Adrenal gland (tissue), 12 donors: Measurements from ENCODE around the gene CREG2. TPM values are rescaled to one million over a fixed set of nuclear protein-coding genes. Genes with fewer than 3 reads are reported as not detected.

ENCODE experiments used
- DNase-seq, 7 donors: peaks; one replicate each; pipeline ENCODE4 v3.0.0-alpha.2; 2019 to 2020
- H3K27ac ChIP-seq, 5 donors: fragments of 200-600 bp; sonication (generic) in 4 of 5; 1 replicate in 3 of 5; 2 replicates in 2 of 5; pipeline versions ENCODE4 v1.5.1 to v1.8.0; 2016 to 2020; ENCODE audit warnings: mild to moderate bottlenecking in 1 of 5
- H3K27me3 ChIP-seq: fragments of 200-600 bp; 2 replicates; pipeline ENCODE4 v1.8.0; 2021
- H3K36me3 ChIP-seq, 2 donors: fragments of 200-600 bp; replicated peaks in 1 of 2; 1 replicate in 1 of 2; 2 replicates in 1 of 2; pipeline versions ENCODE4 v1.5.1 to v1.8.0; 2018 to 2022
- H3K4me1 ChIP-seq, 2 donors: fragments of 200-600 bp; replicated peaks in 1 of 2; 1 replicate in 1 of 2; 2 replicates in 1 of 2; pipeline versions ENCODE4 v1.5.1 to v1.8.0; 2018 to 2021
- H3K4me3 ChIP-seq, 4 donors: fragments of 200-600 bp; sonication (generic) in 3 of 4; one replicate each; pipeline ENCODE4 v1.5.1; 2016 to 2018
- H3K9me3 ChIP-seq, 3 donors: fragments of 200-600 bp; sonication (generic) in 1 of 3; replicated peaks in 1 of 3; 1 replicate in 2 of 3; 2 replicates in 1 of 3; pipeline versions ENCODE4 v1.5.1 to v1.8.0; 2016 to 2021
- POLR2A ChIP-seq, 2 donors: fragments of 450-650 bp; IDR thresholded peaks; one replicate each; pipeline ENCODE4 v1.6.1; 2017; ENCODE audit warnings: antibody characterized with exemption in 2 of 2, mild to moderate bottlenecking in 2 of 2, moderate library complexity in 1 of 2
- WGBS, 4 donors: extraction: QIAGEN DNeasy Blood & Tissue Kit in 2 of 4; methylation state at CpG; one replicate each; pipeline versions ENCODE4 v1.1.5 to v1.1.7; 2013 to 2017; 5-methylcytosine and 5-hydroxymethylcytosine counted together
- intact Hi-C, 2 donors: fragments of 100-400 bp; cut with DNase I; formaldehyde crosslinking; loops; one replicate each; pipeline versions ENCODE4 v1.14.1 to v1.15.0; 2022 to 2023
- polyA plus RNA-seq, 3 donors: library from polyadenylated mRNA; stranded (reverse); fragments of 200-250 nt in 2 of 3; fragments of 350-450 nt in 1 of 3; fragmentation: Illumina TruSeq in 1 of 3; extraction: RNeasy Lipid Tissue Mini Kit (QIAGEN cat#74804) in 1 of 3; gene quantifications; one replicate each; pipeline ENCODE4 v1.2.3, GENCODE V29; 2013 to 2014
- total RNA-seq, 9 donors: library from RNA; depleted of rRNA in 4 of 9; stranded (reverse); fragments of >200 nt in 4 of 9; fragments of 120-200 nt in 1 of 9; fragmentation: NEBNext Ultra II Directional in 1 of 9; extraction: Animal tissue kit (Norgen Biotek cat#: 25700) in 1 of 9; gene quantifications; one replicate each; pipeline versions ENCODE4 v1.1.0 to v1.2.4, GENCODE V29; 2013 to 2023
- TF ChIP-seq, protein P1 (sequence below), 6 experiments: fragments of 450-650 bp in 4 of 6; fragments of 200-600 bp in 2 of 6; sonication (generic) in 1 of 6; IDR thresholded peaks; 1 replicate in 5 of 6; 2 replicates in 1 of 6; pipeline versions ENCODE4 v1.5.1 to v1.8.0; 2016 to 2021; ENCODE audit warnings: antibody characterized with exemption in 6 of 6, mild to moderate bottlenecking in 2 of 6, moderate library complexity in 1 of 6
- donor health status: healthy with polysubstance abuse.
- donor health status: Bipolar disorder and iron deficiency.
- donor health status: DM: yes; HTN: yes; CAD: no.
- donor health status: DM: no; HTN: no; CAD: no.
- donor health status: DM: no; HTN: no; CAD: no.
- donor health status: DM: yes; HTN: yes; CAD: no.

Gene CREG2
- total and polyA plus RNA-seq, 12 donors, result 0.02 to 0.55 (median 0.26) TPM; not detected in 8

DNA sequence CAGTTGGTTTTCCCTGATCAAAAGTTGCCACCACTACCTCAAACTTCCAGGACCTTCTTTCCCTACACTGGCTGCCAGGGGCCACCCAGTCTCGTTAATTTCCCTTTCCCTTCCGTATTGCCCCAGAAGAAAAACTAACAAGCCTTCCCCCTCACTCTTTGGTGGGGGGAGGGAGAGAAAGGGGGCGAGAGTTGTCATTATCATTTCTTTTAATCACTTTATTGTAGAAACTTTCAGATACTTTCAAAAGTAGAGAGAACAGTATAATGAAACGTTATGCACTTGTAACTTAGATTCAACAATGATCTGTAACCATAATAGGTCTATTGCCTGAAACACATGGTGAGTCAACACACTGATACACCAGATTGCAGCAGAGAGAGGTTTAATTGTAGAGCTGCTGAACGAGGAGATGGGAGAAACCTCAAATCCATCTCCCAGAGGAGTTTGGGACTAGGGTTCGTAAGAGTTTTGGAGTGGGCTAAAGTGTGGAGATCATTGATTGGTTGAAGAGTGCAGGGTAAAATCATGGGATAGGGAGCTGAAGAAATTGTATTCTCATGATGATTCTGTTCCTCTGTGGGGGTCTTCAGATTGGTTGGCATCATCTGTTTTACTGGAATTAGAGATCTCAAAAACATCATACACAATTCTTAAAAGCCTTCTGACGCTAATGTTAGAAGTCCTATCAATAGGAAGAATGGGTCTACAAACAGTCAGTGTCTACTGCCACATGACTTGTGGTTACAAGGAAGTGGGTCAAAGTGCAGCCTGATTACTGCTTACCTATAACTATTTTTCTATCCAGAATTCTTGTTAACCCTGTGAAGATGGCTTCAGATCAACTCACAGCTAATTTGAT is 76.2 kb downstream of the CREG2 start:
- Histone ChIP-seq H3K9me3 (no peaks in the 10 kb centered on the region), H3K27me3 (no peaks in the 10 kb centered on the region), H3K36me3 (no peaks in the 10 kb centered on the region), H3K4me3 (no peak overlapping the region), H3K27ac (peak overlapping the region in 2 of 5 donors; percentile 52 to 76), H3K4me1 (peaks cover 9 to 16% of the 10 kb centered on the region in 2 donors)
- WGBS, 4 donors, result 68 to 76% (median 73%) methylated on average over 7 of the region's 7 CpGs
- DNase-seq, result peak in 1 of 7 donors; percentile 16
- no peak for TF ChIP-seq POLR2A (IDR thresholded peaks at IDR 0.05)
- TF ChIP-seq, protein P1, sequence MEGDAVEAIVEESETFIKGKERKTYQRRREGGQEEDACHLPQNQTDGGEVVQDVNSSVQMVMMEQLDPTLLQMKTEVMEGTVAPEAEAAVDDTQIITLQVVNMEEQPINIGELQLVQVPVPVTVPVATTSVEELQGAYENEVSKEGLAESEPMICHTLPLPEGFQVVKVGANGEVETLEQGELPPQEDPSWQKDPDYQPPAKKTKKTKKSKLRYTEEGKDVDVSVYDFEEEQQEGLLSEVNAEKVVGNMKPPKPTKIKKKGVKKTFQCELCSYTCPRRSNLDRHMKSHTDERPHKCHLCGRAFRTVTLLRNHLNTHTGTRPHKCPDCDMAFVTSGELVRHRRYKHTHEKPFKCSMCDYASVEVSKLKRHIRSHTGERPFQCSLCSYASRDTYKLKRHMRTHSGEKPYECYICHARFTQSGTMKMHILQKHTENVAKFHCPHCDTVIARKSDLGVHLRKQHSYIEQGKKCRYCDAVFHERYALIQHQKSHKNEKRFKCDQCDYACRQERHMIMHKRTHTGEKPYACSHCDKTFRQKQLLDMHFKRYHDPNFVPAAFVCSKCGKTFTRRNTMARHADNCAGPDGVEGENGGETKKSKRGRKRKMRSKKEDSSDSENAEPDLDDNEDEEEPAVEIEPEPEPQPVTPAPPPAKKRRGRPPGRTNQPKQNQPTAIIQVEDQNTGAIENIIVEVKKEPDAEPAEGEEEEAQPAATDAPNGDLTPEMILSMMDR (IDR thresholded peaks at IDR 0.05), result no peak
- intact Hi-C loops, result no loop called here

DNA sequence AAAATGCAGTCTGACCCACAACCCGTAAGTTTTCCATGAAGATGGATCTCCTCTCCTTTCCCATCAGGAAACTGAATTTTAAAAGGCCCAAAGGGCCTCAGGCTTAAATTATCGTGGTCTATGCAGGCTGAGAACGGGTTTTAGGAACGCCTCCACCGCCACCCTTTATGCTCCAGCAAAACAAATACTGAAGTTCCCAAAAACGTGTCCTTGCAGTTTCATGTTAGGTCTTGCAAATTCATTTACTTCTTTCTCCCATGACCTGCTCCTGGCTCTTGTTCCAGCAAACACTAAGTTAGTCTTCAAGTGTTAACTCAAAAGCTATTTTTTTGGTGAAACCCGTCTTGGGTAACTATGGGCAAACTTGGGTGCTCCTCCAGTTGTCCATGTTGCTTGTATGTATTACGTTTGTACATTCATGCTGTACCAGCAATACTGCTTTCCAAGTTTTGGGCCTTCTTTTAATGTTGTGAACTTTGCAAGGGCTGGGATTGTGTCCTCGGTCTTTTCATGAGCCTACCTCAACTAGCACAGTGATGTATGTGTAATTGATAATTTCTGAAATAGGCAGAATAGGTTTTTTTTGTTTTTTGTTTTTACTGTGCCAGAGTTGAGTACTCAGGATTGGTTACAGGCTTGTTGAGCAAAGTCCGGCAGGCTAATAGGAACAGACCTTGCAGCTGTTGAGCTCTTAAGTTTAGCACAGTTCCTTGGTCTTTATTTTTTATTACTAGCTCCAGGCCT is 77.0 kb downstream of the CREG2 start:
- 74 to 83% (median 79%) methylated on average over 10 of the region's 10 CpGs for WGBS, 4 donors
- Histone ChIP-seq H3K27ac (peak overlapping the region in 2 of 5 donors; percentile 52 to 96), H3K36me3 (no peaks in the 10 kb centered on the region), H3K9me3 (no peaks in the 10 kb centered on the region), H3K4me3 (no peak overlapping the region), H3K27me3 (no peaks in the 10 kb centered on the region), H3K4me1 (peaks cover 9 to 24% of the 10 kb centered on the region in 2 donors)
- DNase-seq, result no peak
- intact Hi-C loops, result no loop called here
- TF ChIP-seq, protein P1 (IDR thresholded peaks at IDR 0.05), result no peak
- TF ChIP-seq POLR2A (IDR thresholded peaks at IDR 0.05), result no peak

DNA sequence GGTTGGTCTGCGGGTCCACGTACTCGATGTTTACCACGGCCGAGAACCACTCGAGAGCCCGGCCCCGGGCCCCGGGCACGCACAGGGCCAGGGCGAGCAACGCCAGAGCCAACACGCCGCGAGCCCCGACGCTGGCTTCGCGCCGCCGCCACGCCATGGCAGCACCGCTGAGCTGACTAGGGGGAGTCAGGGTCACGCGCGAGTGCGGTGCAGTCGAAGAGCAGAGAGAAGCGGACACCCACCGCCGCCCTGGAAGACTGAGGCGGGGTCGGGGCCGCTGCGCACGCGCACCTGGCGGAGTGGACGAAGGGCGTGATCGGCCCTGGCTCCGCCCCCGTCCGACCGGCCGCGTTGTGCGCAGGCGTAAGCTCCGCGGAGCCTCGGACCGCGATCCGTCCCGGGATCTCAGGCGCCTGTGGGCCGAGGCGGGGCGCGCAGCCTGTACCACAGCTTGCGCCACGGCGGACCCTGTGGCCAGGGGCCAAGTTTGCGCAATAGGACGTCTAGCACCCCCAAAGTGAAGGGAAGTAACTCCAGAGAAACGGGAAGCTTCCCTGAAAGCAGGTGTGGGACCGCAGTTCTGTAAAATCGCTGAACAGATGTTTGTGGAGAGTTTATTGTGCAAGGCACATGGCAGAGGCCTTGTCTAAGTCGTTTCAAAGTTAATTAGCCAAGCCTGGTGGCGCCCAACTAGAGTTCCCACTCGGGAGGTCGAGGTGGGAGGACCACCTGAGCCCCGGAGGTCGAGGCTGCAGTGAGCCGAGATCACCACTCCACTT is 78.7 kb downstream of the CREG2 start, which contains the start of gene RNF149:
TSS of gene RNF149 (minus strand) at position 270 of the 779 bp plus-strand sequence. CDS start at position 157, 113 bp downstream.
- Histone ChIP-seq H3K27me3 (no peaks in the 10 kb centered on the region), H3K27ac (peak within 1 kb of the TSS; percentile 20 to 96 (median 90)), H3K4me3 (peak within 1 kb of the TSS; percentile 26 to 95 (median 71)), H3K4me1 (peaks cover 13 to 41% of the 10 kb centered on the region in 2 donors), H3K36me3 (no peaks in the 10 kb centered on the region), H3K9me3 (no peaks in the 10 kb centered on the region)
- WGBS, 4 donors, result 3 to 20% (median 8%) methylated on average over 16 to 76 of the region's 76 CpGs
- TF ChIP-seq POLR2A (IDR thresholded peaks at IDR 0.05), result peak; percentile 74 to 92
- TF ChIP-seq, protein P1 (IDR thresholded peaks at IDR 0.05), result peak in 3 of 6 experiments; percentile 21 to 60 (median 43)
- DNase-seq, result peak; percentile 92 to 95 (median 94)
- intact Hi-C loops, result no loop called here
